ENCODE data around the gene IQSEC1.

GRCh38 chr3:13075318-13075717 lies 2.1 kb upstream of the IQSEC1 start:
- TF ChIP-seq FOXP2 (optimal IDR thresholded peaks at IDR 0.05; ENCODE audit: borderline replicate concordance, extremely low read depth, extremely low read length, insufficient read depth) (no peak), TAF1 (IDR thresholded peaks at IDR 0.05; ENCODE audit: borderline replicate concordance, insufficient read depth, low read length) (no peak), POLR2AphosphoS5 (IDR thresholded peaks at IDR 0.05; ENCODE audit: low read depth, low read length) (no peak), REST (IDR thresholded peaks at IDR 0.05; ENCODE audit: insufficient read depth in 1 of 2, low read depth in 2 of 2, low read length in 2 of 2) (no peak)
